Bone marrow (tissue), 2 donors: ENCODE data around the gene ZNF672.
"Not testable (repeated sequence)": the region's sequence is repeated elsewhere in the genome, so short reads cannot be mapped to it uniquely, and the experiment has no call there.

Source experiments
- DNase-seq, 2 donors: peaks; one replicate each; lab custom pipeline; 2025; lab: John Stamatoyannopoulos, UW

The ZNF672 gene

GRCh38 chr1:248856176-248856575 is 18.2 kb downstream of the ZNF672 start:
- no peak for DNase-seq

- no peak for DNase-seq
Measured at GRCh38 chr1:248857201-248857600, 19.2 kb downstream of the ZNF672 start.

DNA sequence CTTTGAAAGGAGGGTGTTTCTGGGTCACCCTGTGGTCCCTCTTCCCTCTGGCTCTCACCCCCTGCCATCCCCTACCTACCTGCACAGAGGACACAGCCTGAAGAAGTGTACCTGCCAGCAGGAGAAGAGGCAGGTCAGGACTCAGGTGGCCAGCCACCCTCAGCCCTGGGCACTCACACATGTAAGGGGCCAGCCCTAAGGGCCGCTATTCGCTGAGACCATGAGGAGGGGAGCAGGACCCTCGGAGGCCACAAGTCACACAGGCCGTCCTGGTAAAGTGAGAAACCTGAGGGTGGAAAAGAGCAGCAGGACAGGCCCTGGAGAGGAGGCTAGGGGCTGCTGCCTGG is 19.7 kb downstream of the ZNF672 start:
- no peak for DNase-seq

DNA sequence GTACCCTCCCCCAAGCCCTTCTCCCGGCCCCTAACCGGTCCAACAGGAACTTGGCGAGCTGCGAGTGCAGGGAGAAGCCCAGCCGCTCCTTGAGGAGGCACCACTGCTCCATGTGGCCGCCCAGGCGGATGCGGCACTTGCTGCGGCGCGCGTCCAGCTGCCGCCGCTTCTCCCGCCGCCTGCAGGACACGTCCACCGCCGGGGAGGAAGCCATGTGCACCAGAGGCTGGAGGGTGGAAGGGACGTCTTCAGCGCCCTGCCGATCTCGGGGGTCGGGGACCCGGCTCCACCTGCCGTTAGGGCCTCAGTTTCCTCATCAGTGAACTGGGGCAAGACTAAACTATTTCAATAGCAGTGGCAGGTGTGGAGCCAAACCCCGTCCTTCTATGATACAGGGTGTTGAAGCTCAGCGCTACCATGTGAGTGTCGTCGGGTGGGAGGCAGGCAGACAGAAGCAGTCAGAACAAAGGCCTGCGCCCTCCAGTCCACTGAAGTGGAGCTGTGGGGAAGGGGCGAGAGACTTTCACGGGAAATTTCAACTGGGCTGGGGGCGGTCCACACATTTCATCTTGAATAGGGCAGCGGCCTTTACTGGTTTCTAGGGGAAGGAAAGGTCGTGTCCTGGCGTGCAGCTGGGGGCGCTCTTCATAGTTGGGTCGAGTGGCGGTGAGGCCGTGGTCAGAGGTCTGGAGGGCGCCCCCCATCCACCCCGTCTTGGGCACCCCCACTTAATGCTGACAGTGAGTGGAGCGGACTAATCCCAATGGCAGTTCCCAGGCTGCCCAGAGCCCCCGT is 20.3 kb downstream of the ZNF672 start:
- DNase-seq = peak; percentile 46 to 83

DNA sequence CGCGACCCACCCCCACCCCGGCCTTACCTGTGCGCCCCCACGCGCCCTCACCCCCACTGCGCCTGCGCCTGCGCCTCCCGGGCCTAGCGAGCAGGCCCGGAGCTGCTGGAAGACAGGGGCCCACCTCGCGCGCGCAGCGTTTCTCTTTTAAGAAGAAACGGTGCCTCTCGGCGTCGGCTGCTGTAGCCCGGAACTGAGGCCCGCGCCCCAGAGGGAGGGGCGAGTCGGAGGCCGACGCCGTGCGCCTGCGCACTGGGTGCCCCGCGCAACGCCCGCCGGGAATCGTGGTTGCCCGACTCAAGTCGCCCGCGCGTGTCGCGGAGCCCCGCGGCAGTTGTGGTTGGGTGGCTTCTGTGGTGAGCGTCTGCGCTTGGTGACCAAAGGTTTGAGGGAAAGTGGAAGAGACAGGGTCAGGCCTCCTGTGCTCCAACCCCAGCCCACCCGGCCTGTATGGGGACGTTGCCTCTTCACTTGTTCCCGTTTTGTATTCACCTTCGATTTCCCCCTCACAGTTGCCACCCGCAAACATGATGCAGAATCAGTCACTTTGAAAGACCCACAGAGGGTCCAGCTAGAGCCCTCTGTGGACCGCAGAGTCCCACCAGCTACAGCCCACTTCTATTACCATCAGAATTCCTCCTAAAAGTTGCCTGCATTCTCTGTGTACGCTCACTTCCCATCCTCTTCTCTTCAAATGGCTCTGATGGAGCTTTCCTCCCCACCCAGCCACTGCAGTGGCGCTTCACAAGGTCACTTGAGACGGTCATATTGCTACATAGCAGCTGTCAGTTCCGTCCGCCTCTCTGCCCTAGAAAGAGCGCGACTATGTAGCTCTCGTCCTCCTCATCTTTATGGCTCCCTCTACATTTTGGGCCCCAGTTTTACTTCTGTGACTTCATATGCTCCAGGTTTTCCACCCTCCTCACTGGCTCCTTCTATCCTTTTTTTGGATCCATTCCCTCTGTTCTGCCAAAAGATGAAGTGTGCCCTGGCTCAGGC is 21.2 kb downstream of the ZNF672 start, which contains the start of gene ZNF692:
Gene ZNF692, minus strand, starts transcription at position 195 of the 999 bp plus-strand sequence. CDS start 776 bp downstream, outside the sequence.
- DNase-seq = peak; percentile 86 to 94

GRCh38 chr1:248860007-248860406 is 22.0 kb downstream of the ZNF672 start:
- no peak for DNase-seq

- no peak for DNase-seq
Measured at GRCh38 chr1:248861616-248862015, 23.6 kb downstream of the ZNF672 start.

GRCh38 chr1:248862695-248862997 is 24.6 kb downstream of the ZNF672 start:
- peak in 1 of 2 donors; percentile 23 for DNase-seq

DNA sequence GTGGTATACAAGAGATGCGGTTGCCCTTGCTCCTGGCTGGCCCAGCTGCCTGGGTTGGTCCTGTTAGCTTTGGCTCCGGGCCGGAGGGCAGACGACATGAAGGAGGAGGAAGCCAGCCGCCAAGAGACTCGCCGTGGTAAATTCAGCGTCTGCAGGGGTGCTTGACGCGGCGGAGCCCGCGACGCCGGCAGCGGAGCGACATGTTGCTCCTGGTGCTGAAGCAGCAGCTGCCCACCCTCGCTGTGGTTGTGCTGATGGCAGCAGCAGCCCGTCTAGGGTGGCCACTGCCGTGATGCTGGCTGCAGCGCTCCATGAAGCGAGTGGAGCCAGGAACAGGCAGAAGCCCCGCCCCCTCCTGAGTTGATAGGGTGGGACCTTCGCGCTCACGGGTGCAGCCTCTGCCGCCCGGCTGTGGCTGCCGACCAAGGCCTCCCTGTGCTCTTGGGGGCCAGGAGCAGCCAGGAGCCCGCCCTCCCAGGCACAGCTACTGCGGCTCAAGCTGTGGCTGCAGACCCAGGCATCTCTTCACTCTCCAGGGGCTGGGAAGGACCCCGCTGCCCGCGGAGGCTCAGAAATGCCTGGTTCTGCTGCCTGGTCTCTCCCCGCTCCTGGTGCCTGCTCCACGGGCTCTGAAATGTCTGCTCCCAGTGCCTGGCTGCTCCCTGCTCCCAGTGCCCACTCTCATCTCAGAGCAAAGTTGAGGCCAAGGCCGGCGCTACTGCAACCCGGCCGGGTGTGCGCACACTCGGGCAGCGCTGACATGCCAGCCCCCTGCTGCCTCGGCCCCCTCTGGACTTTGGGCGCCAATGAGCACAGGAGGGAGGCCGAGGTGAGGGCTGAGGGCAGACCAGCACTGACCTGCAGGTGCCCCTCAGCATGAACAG is 25.2 kb downstream of the ZNF672 start:
- peak; percentile 44 to 71 for DNase-seq

DNA sequence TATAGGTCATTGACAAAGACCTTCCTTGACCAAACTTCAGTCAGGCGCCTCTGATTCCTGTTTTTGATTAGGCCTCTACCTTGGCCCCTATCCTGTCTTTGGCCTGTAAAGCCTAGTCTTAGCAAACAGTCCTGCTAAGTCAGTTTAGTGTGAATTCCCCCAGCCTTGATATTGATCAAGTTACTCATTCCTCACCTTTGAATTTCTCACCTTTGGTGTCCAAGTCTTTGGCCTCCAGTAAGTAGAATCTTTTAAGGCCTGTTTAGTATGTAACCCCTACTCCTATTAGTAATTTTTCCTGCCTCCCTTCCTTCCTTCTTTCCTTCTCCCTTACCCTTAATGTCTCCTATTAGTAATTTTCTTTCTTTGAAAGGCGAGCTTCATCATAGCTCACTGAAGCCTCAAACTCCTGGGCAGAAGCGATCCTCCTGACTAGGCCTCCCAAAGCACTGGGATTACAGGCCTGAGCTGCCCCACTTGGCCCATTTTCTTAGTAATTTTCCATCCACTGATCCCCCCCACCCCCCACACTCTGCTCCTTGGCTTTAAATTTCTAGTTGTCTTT is 33.9 kb downstream of the ZNF672 start:
- no peak for DNase-seq

DNA sequence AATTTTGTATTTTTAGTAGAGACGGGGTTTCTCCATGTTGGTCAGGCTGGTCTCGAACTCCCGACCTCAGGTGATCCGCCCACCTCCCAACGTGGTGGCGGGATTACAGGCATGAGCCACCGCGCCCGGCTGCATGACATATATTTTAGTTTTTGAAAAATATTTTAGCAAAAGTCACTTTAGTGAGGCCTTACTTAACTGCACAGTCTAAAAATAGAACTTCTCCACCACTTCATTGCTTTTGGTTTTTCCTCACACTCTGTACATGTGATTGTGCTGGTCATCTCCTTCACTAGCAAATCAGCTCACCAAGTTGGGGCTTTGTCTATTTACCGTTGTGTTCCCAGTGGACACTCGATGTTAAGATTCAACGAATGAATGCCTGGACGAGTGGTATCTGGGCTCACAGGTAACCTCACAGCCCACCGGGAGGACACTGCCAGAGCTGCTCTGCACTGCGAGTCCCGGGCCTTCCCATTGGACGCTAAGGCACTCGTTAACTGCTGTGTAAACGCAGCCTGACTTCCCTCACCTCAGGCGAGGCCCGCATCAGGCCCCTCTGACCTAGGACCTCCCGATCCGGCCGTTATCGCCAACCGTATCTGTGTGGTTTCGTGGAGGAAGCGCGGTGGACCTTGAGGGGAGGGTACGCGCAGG is 34.9 kb downstream of the ZNF672 start:
- peak; percentile 23 to 69 for DNase-seq

DNA sequence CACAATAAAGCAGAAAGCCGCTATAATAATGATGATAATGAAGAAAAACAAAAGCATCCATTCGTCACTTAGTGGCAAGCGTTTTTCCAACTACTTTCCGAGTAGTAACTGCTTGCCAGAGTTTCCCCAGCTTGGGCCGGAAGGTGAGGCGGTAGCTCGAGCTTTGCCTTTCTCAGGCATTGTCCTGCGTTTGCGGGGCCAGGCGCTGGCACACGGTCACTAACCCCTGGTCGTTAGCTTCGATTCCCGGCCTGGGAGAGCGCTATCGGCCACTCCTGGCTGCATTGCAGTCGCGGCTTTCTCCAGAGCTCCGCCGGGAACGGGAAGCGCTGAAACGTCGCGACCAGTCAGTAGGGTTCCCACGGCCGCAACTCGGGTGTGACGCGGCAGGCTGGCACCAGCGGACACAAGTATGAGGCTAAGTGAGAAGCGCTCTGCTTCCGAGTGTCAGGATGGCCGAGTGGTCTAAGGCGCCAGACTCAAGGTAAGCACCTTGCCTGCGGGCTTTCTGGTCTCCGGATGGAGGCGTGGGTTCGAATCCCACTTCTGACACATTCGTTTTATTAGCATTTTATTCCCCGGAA is 35.5 kb downstream of the ZNF672 start:
- peak; percentile 94 to 98 for DNase-seq

GRCh38 chr1:248873993-248874533 is 36.0 kb downstream of the ZNF672 start:
- DNase-seq = peak; percentile 94 to 95

- DNase-seq = no peak
Measured at GRCh38 chr1:248881261-248881660, 43.2 kb downstream of the ZNF672 start.

DNA sequence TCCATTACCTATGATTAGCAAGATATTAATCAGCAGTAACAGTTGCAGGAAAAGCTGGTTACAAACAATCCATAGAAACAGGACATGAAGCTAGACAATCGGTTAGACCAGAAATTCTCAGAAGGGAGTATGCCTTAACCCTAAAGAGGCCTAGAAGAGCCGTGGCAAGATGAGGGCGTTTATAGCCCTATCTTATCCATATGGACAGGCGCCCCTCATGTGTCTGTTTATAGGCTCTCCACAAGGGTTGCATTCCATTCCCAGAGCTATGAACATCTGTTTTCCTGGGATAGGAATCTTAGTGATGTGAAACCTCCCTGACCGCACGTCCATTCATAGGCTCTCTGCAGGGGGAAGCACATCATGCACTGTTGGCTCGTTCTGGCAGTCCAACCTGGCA is 44.4 kb downstream of the ZNF672 start:
- not testable (repeated sequence) for DNase-seq

DNA sequence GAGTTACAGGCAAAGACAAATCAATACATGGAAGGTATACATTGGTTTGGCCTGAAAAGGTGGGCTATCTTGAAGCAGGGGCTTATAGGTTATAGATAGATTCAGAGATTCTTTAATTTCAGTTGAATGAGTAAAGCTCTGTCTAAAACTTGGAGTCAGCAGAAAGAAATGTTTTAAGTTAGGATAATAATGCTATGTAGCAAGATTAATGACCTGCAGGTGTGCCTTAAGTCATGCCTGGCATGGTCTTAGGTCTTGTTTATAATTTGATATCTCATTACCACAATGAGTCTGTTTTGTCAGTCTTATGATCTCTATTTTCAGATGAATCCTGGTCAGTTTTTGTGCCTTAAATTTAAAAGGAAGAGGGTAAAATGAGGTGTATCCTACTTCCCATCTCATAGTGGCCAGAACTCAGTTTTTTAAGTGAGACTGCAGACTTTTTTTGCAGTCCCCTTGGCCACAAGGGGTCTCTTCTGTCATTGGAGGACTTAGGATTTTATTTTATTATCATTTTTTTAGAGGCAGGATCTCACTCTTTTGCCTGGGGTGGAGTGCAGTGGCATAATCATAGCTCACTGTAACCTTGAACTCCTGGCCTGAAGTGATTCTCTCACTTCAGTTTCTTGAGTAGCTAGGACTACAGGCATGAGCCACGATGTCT is 46.7 kb downstream of the ZNF672 start:
- no peak for DNase-seq

- DNase-seq = no peak
Measured at GRCh38 chr1:248885646-248886045, 47.6 kb downstream of the ZNF672 start.

DNA sequence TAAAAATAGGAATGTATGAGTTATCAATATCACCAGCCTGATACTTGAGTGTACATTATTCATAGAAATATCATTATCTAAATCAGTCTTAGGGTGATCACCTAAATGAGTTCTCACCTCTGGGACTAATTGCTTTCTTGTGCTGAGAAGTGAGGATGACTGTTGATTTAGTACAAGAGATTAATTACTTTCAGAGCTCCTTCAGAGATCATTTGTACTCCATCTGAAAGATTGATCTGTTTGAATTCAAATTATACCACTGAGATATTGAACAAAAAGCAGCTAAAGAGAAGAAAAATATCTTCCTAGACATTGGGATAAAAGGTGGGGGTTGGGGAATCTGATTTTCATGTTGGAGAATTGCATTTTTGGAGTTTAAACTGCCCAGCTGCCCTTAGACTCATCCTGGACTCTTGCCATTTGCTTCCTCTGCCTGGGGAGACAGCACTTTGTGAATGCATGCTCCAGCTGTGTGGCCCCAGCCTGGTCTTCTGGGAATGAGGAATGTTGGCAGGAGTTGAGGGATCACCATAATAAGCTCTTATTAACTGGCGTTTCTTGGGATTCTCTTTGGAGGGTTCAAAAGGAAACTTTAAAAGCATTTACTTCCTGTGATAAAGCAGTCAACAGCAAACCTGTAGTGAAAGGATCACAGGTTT is 48.3 kb downstream of the ZNF672 start:
- no peak for DNase-seq

DNA sequence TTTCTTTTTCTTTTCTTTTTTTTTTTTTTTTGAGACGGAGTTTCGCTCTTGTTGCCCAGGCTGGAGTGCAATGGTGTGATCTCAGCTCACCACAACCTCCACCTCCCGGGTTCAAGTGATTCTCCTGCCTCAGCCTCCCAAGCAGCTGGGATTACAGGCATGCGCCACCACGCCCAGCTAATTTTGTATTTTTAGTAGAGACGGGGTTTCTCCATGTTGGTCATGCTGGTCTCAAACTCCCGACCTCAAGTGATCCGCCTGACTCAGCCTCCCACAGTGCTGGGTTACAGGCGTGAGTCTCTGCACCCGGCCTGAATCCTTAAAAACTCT is 51.9 kb downstream of the ZNF672 start:
- DNase-seq = not testable (repeated sequence)
